Measurements from ENCODE around the gene VTI1A.

VTI1A gene

GRCh38 chr10:112669989-112670388 lies 223.0 kb downstream of the VTI1A start:
- DNase-seq (ENCODE audit: extremely low read depth in 1 of 2, low read depth in 1 of 2): no peak

GRCh38 chr10:112671743-112672142 lies 224.7 kb downstream of the VTI1A start:
- DNase-seq (ENCODE audit: extremely low read depth in 1 of 2, low read depth in 1 of 2): no peak

GRCh38 chr10:112672706-112673105 lies 225.7 kb downstream of the VTI1A start:
- no peak for DNase-seq (ENCODE audit: extremely low read depth in 1 of 2, low read depth in 1 of 2)

GRCh38 chr10:112675560-112676083 lies 228.6 kb downstream of the VTI1A start:
- DNase-seq (ENCODE audit: extremely low read depth in 1 of 2, low read depth in 1 of 2): no peak

GRCh38 chr10:112677689-112678088 lies 230.7 kb downstream of the VTI1A start:
- no peak for DNase-seq (ENCODE audit: extremely low read depth in 1 of 2, low read depth in 1 of 2)

GRCh38 chr10:112678581-112678980 lies 231.6 kb downstream of the VTI1A start:
- DNase-seq (ENCODE audit: extremely low read depth in 1 of 2, low read depth in 1 of 2): no peak

- DNase-seq (ENCODE audit: extremely low read depth in 1 of 2, low read depth in 1 of 2): no peak
Measured at GRCh38 chr10:112678987-112679386, 232.0 kb downstream of the VTI1A start.

- no peak for DNase-seq (ENCODE audit: extremely low read depth in 1 of 2, low read depth in 1 of 2)
Measured at GRCh38 chr10:112679392-112679791, 232.4 kb downstream of the VTI1A start.

- DNase-seq (ENCODE audit: extremely low read depth in 1 of 2, low read depth in 1 of 2): no peak
Measured at GRCh38 chr10:112680586-112680985, 233.6 kb downstream of the VTI1A start.

GRCh38 chr10:112687647-112688046 lies 240.6 kb downstream of the VTI1A start:
- no peak for DNase-seq (ENCODE audit: extremely low read depth in 1 of 2, low read depth in 1 of 2)

- DNase-seq (ENCODE audit: extremely low read depth in 1 of 2, low read depth in 1 of 2): no peak
Measured at GRCh38 chr10:112689327-112690072, 242.5 kb downstream of the VTI1A start.

- DNase-seq (ENCODE audit: extremely low read depth in 1 of 2, low read depth in 1 of 2): no peak
Measured at GRCh38 chr10:112695539-112695938, 248.5 kb downstream of the VTI1A start.

- DNase-seq (ENCODE audit: extremely low read depth in 1 of 2, low read depth in 1 of 2): no peak
Measured at GRCh38 chr10:112696592-112696991, 249.6 kb downstream of the VTI1A start.

- DNase-seq (ENCODE audit: extremely low read depth in 1 of 2, low read depth in 1 of 2): no peak
Measured at GRCh38 chr10:112698133-112698817, 251.3 kb downstream of the VTI1A start.

- DNase-seq (ENCODE audit: extremely low read depth in 1 of 2, low read depth in 1 of 2): no peak
Measured at GRCh38 chr10:112698818-112699164, 251.8 kb downstream of the VTI1A start.

GRCh38 chr10:112700215-112700671 lies 253.2 kb downstream of the VTI1A start:
- no peak for DNase-seq (ENCODE audit: extremely low read depth in 1 of 2, low read depth in 1 of 2)

- no peak for DNase-seq (ENCODE audit: extremely low read depth in 1 of 2, low read depth in 1 of 2)
Measured at GRCh38 chr10:112701211-112701877, 254.3 kb downstream of the VTI1A start.

GRCh38 chr10:112701878-112702255 lies 254.9 kb downstream of the VTI1A start:
- DNase-seq (ENCODE audit: extremely low read depth in 1 of 2, low read depth in 1 of 2): no peak

GRCh38 chr10:112706577-112706976 lies 259.6 kb downstream of the VTI1A start:
- no peak for DNase-seq (ENCODE audit: extremely low read depth in 1 of 2, low read depth in 1 of 2)

GRCh38 chr10:112708461-112708860 lies 261.4 kb downstream of the VTI1A start:
- DNase-seq (ENCODE audit: extremely low read depth in 1 of 2, low read depth in 1 of 2): no peak

- DNase-seq (ENCODE audit: extremely low read depth in 1 of 2, low read depth in 1 of 2): no peak
Measured at GRCh38 chr10:112710528-112710927, 263.5 kb downstream of the VTI1A start.

GRCh38 chr10:112711366-112711765 lies 264.4 kb downstream of the VTI1A start:
- DNase-seq (ENCODE audit: extremely low read depth in 1 of 2, low read depth in 1 of 2): no peak

Data from activated CD8-positive, alpha-beta memory T cell treated with anti-CD3 and anti-CD28 coated beads for 1 hour (primary cell).